Activated T-cell treated with anti-CD3 and anti-CD28 coated beads for 4 hours (primary cell): ENCODE measurements around the gene GPR62.

ENCODE experiments used
- DNase-seq: peaks from one replicate; pipeline ENCODE4 v3.0.0-alpha.2; 2020

Gene GPR62

GRCh38 chr3:51938780-51939425 is 16.3 kb upstream of the GPR62 start:
- DNase-seq, result no peak

- DNase-seq, result no peak
These were observed 14.3 kb upstream of the GPR62 start for GRCh38 chr3:51940648-51941462.

GRCh38 chr3:51941463-51941797 is 13.8 kb upstream of the GPR62 start:
- no peak for DNase-seq

GRCh38 chr3:51941798-51942602 is 13.2 kb upstream of the GPR62 start, which contains the start of the genes PARP3 and RRP9:
PARP3 (plus strand) TSS chr3:51942363; CDS start chr3:51943356, 993 bp downstream.
RRP9 (minus strand) TSS chr3:51941904; CDS start chr3:51941867, 37 bp downstream.
- DNase-seq, result peak; percentile 98

- peak; percentile 43 for DNase-seq
These were observed 12.4 kb upstream of the GPR62 start for GRCh38 chr3:51942603-51943450.

GRCh38 chr3:51943451-51944391 is 11.5 kb upstream of the GPR62 start:
- no peak for DNase-seq

- DNase-seq, result no peak
These were observed 10.6 kb upstream of the GPR62 start for GRCh38 chr3:51944451-51945021.

GRCh38 chr3:51945031-51945840 is 9.9 kb upstream of the GPR62 start:
- DNase-seq, result no peak

- no peak for DNase-seq
These were observed 9.1 kb upstream of the GPR62 start for GRCh38 chr3:51945926-51946705.

GRCh38 chr3:51946796-51947195 is 8.4 kb upstream of the GPR62 start:
- DNase-seq, result no peak

GRCh38 chr3:51947215-51947900 is 7.8 kb upstream of the GPR62 start:
- DNase-seq, result no peak

- DNase-seq, result no peak
These were observed 7.1 kb upstream of the GPR62 start for GRCh38 chr3:51948016-51948580.

GRCh38 chr3:51949121-51949520 is 6.1 kb upstream of the GPR62 start:
- DNase-seq, result no peak

- no peak for DNase-seq
These were observed 4.3 kb upstream of the GPR62 start for GRCh38 chr3:51950899-51951298.

- no peak for DNase-seq
These were observed 1.7 kb upstream of the GPR62 start for GRCh38 chr3:51953445-51953844.

- no peak for DNase-seq
These were observed 1.1 kb upstream of the GPR62 start for GRCh38 chr3:51954105-51954504.

- no peak for DNase-seq
These were observed 468 bp upstream of the GPR62 start for GRCh38 chr3:51954713-51955112.
